Measurements from ENCODE around the gene TMA7B. TPM values are rescaled to one million over a fixed set of nuclear protein-coding genes. Genes with fewer than 3 reads are reported as not detected.
"Not testable (repeated sequence)": the region's sequence is repeated elsewhere in the genome, so short reads cannot be mapped to it uniquely, and the experiment has no call there.

Gene TMA7B
- total RNA-seq, 1 donor from 2014 or later = 1.7 TPM

GRCh38 chr22:39992088-39992826 is 32.1 kb downstream of the TMA7B start:
- H3K27ac ChIP-seq = no peak overlapping the region
- no peaks in the 10 kb centered on the region for H3K9me3 ChIP-seq
- intact Hi-C loops (cut with DNase I) = no loop called here
- no peaks in the 10 kb centered on the region for H3K36me3 ChIP-seq
- TF ChIP-seq POLR2AphosphoS5 (IDR thresholded peaks at IDR 0.05; ENCODE audit: insufficient read depth in 1 of 2, low read depth in 1 of 2) = no peak
- no peak for DNase-seq (ENCODE audit: extremely low spot score in 2 of 2)
- H3K4me3 ChIP-seq = no peak overlapping the region
- peaks cover 7% of the 10 kb centered on the region for H3K4me1 ChIP-seq
- no peaks in the 10 kb centered on the region for H3K27me3 ChIP-seq

GRCh38 chr22:39992894-39993293 is 32.7 kb downstream of the TMA7B start:
- H3K36me3 ChIP-seq; H3K4me3 ChIP-seq; intact Hi-C loops (cut with DNase I); H3K9me3 ChIP-seq; H3K27ac ChIP-seq; DNase-seq (ENCODE audit: extremely low spot score in 2 of 2); H3K27me3 ChIP-seq: not testable (repeated sequence)
- H3K4me1 ChIP-seq = peaks cover 14% of the 10 kb centered on the region

GRCh38 chr22:39994041-39994565 is 33.9 kb downstream of the TMA7B start:
- no peaks in the 10 kb centered on the region for H3K27me3 ChIP-seq
- intact Hi-C loops (cut with DNase I) = no loop called here

GRCh38 chr22:39994566-39995392 is 34.6 kb downstream of the TMA7B start, which contains the start of gene FAM83F:
FAM83F (plus strand) TSS chr22:39994954; CDS start chr22:39995043, 89 bp downstream.
- Histone ChIP-seq H3K9me3 (no peaks in the 10 kb centered on the region), H3K4me1 (peaks cover 32% of the 10 kb centered on the region), H3K36me3 (no peaks in the 10 kb centered on the region), H3K27ac (peak within 1 kb of the TSS; percentile 85), H3K4me3 (peak within 1 kb of the TSS; percentile 42 to 51), H3K27me3 (no peaks in the 10 kb centered on the region)
- DNase-seq (ENCODE audit: extremely low spot score in 2 of 2) = no peak
- intact Hi-C loops (cut with DNase I) = no loop called here
- TF ChIP-seq CTCF (IDR thresholded peaks at IDR 0.05) (no peak), POLR2A (IDR thresholded peaks at IDR 0.05) (peak in 1 of 2 donors; percentile 5)

More at GRCh38 chr22:39994041-39994565, 33.9 kb downstream of the TMA7B start:
- peaks cover 26% of the 10 kb centered on the region for H3K4me1 ChIP-seq
- no peaks in the 10 kb centered on the region for H3K9me3 ChIP-seq
- H3K36me3 ChIP-seq = no peaks in the 10 kb centered on the region
- H3K4me3 ChIP-seq = peak overlapping the region in 1 of 2 donors; percentile 28
- H3K27ac ChIP-seq = no peak overlapping the region
- no peak for TF ChIP-seq POLR2A (IDR thresholded peaks at IDR 0.05)
- no peak for TF ChIP-seq POLR2AphosphoS5 (IDR thresholded peaks at IDR 0.05; ENCODE audit: insufficient read depth in 1 of 2, low read depth in 1 of 2)
- no peak for TF ChIP-seq CTCF (IDR thresholded peaks at IDR 0.05)
- DNase-seq (ENCODE audit: extremely low spot score in 2 of 2) = no peak

GRCh38 chr22:39995393-39996252 is 35.4 kb downstream of the TMA7B start:
- Histone ChIP-seq H3K27ac (peak overlapping the region; percentile 85), H3K9me3 (no peaks in the 10 kb centered on the region), H3K27me3 (no peaks in the 10 kb centered on the region), H3K36me3 (no peaks in the 10 kb centered on the region), H3K4me1 (peaks cover 33% of the 10 kb centered on the region), H3K4me3 (peak overlapping the region; percentile 42 to 51)
- DNase-seq (ENCODE audit: extremely low spot score in 2 of 2) = no peak
- intact Hi-C loops (cut with DNase I) = no loop called here
- TF ChIP-seq POLR2A (IDR thresholded peaks at IDR 0.05) = no peak
- TF ChIP-seq CTCF (IDR thresholded peaks at IDR 0.05) = no peak
- no peak for TF ChIP-seq POLR2AphosphoS5 (IDR thresholded peaks at IDR 0.05; ENCODE audit: insufficient read depth in 1 of 2, low read depth in 1 of 2)
